Keratinocyte (primary cell): ENCODE measurements around the gene PHPT1.

Experiments used
- EZH2 ChIP-seq: IDR thresholded peaks from one replicate; pipeline ENCODE4 v1.6.1; 2012; ENCODE audit warnings: inconsistent platforms, mild to moderate bottlenecking, low read length, moderate library complexity
- TF ChIP-seq, protein P1 (sequence below), 3 experiments: IDR thresholded peaks in 1 of 3; conservative IDR thresholded peaks in 1 of 3; optimal IDR thresholded peaks in 1 of 3; 2 replicates in 2 of 3; 3 replicates in 1 of 3; pipeline versions ENCODE3 to v1.5.1; 2011; ENCODE audit warnings: low read length in 3 of 3, mild to moderate bottlenecking in 3 of 3, moderate library complexity in 2 of 3, control low read depth in 1 of 3, inconsistent platforms in 1 of 3; ENCODE audit not compliant: insufficient read depth in 2 of 3; ENCODE audit errors: extremely low read depth in 1 of 3

DNA sequence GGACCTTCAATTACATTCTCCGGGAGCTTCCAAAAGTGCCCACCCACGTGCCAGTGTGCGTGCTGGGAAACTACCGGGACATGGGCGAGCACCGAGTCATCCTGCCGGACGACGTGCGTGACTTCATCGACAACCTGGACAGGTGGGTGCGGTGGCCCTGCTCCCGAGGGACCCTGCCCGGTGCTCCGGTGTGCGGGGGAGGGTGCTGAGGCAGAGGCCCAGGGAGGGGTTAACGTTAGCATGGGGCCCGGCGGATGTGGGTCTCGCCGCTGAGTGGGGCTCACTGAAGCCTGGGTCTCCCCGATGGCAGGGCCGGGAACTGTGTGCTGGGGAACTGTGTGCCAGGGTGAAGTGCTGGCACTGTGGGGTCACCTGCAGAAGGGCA lies 17.5 kb upstream of the PHPT1 start:
- TF ChIP-seq, protein P1, sequence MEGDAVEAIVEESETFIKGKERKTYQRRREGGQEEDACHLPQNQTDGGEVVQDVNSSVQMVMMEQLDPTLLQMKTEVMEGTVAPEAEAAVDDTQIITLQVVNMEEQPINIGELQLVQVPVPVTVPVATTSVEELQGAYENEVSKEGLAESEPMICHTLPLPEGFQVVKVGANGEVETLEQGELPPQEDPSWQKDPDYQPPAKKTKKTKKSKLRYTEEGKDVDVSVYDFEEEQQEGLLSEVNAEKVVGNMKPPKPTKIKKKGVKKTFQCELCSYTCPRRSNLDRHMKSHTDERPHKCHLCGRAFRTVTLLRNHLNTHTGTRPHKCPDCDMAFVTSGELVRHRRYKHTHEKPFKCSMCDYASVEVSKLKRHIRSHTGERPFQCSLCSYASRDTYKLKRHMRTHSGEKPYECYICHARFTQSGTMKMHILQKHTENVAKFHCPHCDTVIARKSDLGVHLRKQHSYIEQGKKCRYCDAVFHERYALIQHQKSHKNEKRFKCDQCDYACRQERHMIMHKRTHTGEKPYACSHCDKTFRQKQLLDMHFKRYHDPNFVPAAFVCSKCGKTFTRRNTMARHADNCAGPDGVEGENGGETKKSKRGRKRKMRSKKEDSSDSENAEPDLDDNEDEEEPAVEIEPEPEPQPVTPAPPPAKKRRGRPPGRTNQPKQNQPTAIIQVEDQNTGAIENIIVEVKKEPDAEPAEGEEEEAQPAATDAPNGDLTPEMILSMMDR (optimal IDR thresholded peaks at IDR 0.05 in 1 of 3, IDR thresholded peaks at IDR 0.05 in 1 of 3, conservative IDR thresholded peaks at IDR 0.05 in 1 of 3; ENCODE audit: extremely low read depth in 1 of 3, insufficient read depth in 2 of 3, low read length in 3 of 3) = no peak
- no peak for TF ChIP-seq EZH2
